ENCODE measurements around the gene UTF1.

DNA sequence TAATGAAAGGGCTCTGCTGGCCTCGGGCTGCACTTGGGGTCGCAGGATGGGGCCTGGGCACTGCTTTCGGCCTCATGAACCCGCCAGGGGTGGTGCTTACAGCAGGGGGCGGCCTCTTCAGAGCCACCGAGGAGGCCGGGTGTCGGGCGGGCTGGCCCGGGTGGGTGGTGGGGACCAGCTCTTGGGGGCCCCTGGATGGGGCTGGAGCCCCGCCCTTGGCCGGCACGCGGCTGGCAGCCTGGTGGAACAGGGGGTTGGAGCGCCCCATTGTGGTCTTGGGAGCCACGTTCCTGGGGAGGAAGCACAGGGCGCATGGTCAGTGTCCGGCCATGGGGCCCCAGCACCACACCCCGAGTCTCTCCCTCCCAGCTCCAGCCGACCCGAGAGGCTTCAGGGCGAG is 37.8 kb downstream of the UTF1 start:
- TF ChIP-seq, protein P1, sequence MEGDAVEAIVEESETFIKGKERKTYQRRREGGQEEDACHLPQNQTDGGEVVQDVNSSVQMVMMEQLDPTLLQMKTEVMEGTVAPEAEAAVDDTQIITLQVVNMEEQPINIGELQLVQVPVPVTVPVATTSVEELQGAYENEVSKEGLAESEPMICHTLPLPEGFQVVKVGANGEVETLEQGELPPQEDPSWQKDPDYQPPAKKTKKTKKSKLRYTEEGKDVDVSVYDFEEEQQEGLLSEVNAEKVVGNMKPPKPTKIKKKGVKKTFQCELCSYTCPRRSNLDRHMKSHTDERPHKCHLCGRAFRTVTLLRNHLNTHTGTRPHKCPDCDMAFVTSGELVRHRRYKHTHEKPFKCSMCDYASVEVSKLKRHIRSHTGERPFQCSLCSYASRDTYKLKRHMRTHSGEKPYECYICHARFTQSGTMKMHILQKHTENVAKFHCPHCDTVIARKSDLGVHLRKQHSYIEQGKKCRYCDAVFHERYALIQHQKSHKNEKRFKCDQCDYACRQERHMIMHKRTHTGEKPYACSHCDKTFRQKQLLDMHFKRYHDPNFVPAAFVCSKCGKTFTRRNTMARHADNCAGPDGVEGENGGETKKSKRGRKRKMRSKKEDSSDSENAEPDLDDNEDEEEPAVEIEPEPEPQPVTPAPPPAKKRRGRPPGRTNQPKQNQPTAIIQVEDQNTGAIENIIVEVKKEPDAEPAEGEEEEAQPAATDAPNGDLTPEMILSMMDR (IDR thresholded peaks at IDR 0.05), result no peak
- no peak for TF ChIP-seq POLR2A (IDR thresholded peaks at IDR 0.05)
